Keratinocyte (primary cell): ENCODE results near the gene ACSM3. TPM values are rescaled to one million over a fixed set of nuclear protein-coding genes. Genes with fewer than 3 reads are reported as not detected.

Source experiments
- DNase-seq: peaks from one replicate; pipeline ENCODE4 v3.0.0-alpha.2; 2011; ENCODE audit warnings: low read depth, missing footprints, low spot score
- FAIRE-seq: peaks from 2 replicates; lab custom pipeline; 2011; peaks lifted over from hg19 to GRCh38; lab: Jason Lieb, UNC
- H2AFZ ChIP-seq: 2 replicates; pipeline ENCODE4 v1.6.0; 2012; ENCODE audit warnings: low read length, control low read depth, inconsistent platforms; ENCODE audit not compliant: control insufficient read depth
- H3K27ac ChIP-seq: 2 replicates; pipeline ENCODE4 v1.5.1; 2011; ENCODE audit warnings: low read length; ENCODE audit not compliant: control insufficient read depth, insufficient read depth
- H3K27me3 ChIP-seq: 3 replicates; pipeline ENCODE4 v1.6.0; 2011; ENCODE audit warnings: low read length; ENCODE audit not compliant: control insufficient read depth, insufficient read depth; ENCODE audit errors: extremely low read depth
- H3K36me3 ChIP-seq, 2 experiments: 2 replicates in 1 of 2; 3 replicates in 1 of 2; pipeline ENCODE4 v1.5.1; 2011; ENCODE audit warnings: low read length in 2 of 2, mild to moderate bottlenecking in 1 of 2; ENCODE audit not compliant: control insufficient read depth in 2 of 2, insufficient read depth in 2 of 2; ENCODE audit errors: extremely low read depth in 1 of 2
- H3K4me1 ChIP-seq: 3 replicates; pipeline ENCODE4 v1.5.1; 2011; ENCODE audit warnings: low read length; ENCODE audit not compliant: control insufficient read depth, insufficient read depth; ENCODE audit errors: extremely low read depth
- H3K4me2 ChIP-seq: 3 replicates; pipeline ENCODE4 v1.6.0; 2011; ENCODE audit warnings: low read depth, low read length; ENCODE audit not compliant: control insufficient read depth, insufficient read depth; ENCODE audit errors: extremely low read depth
- H3K4me3 ChIP-seq, 3 experiments: fragments of 200-600 bp in 1 of 3; sonication (generic) in 1 of 3; 2 replicates in 2 of 3; 3 replicates in 1 of 3; pipeline ENCODE4 v1.5.1; 2011 to 2016; ENCODE audit warnings: low read length in 3 of 3, mild to moderate bottlenecking in 3 of 3, control low read depth in 2 of 3, inconsistent platforms in 1 of 3, low read depth in 1 of 3, mixed read lengths in 1 of 3, mixed run types in 1 of 3, moderate library complexity in 1 of 3; ENCODE audit not compliant: control insufficient read depth in 2 of 3, insufficient read depth in 2 of 3; ENCODE audit errors: extremely low read depth in 1 of 3
- H3K79me2 ChIP-seq: 2 replicates; pipeline ENCODE4 v1.6.0; 2012; ENCODE audit warnings: low read length; ENCODE audit not compliant: control insufficient read depth, insufficient read depth
- H3K9ac ChIP-seq: 3 replicates; pipeline ENCODE4 v1.6.0; 2011; ENCODE audit warnings: low read length; ENCODE audit not compliant: control insufficient read depth, insufficient read depth; ENCODE audit errors: extremely low read depth
- H3K9me1 ChIP-seq: 3 replicates; pipeline ENCODE4 v1.6.0; 2011; ENCODE audit warnings: low read length; ENCODE audit not compliant: control insufficient read depth, insufficient read depth; ENCODE audit errors: extremely low read depth
- H3K9me3 ChIP-seq: 2 replicates; pipeline ENCODE4 v1.5.1; 2012; ENCODE audit warnings: low read depth, low read length; ENCODE audit not compliant: control insufficient read depth
- H4K20me1 ChIP-seq: 3 replicates; pipeline ENCODE4 v1.6.0; 2011; ENCODE audit warnings: low read length; ENCODE audit not compliant: control insufficient read depth, insufficient read depth; ENCODE audit errors: extremely low read depth
- CTCF ChIP-seq, 3 experiments: IDR thresholded peaks in 1 of 3; conservative IDR thresholded peaks in 1 of 3; optimal IDR thresholded peaks in 1 of 3; 2 replicates in 2 of 3; 3 replicates in 1 of 3; pipeline versions ENCODE3 to v1.5.1; 2011; ENCODE audit warnings: low read length in 3 of 3, mild to moderate bottlenecking in 3 of 3, moderate library complexity in 2 of 3, control low read depth in 1 of 3, inconsistent platforms in 1 of 3; ENCODE audit not compliant: insufficient read depth in 2 of 3; ENCODE audit errors: extremely low read depth in 1 of 3
- EZH2 ChIP-seq: IDR thresholded peaks from one replicate; pipeline ENCODE4 v1.6.1; 2012; ENCODE audit warnings: inconsistent platforms, mild to moderate bottlenecking, low read length, moderate library complexity
- dilution Hi-C: fragments of 300-500 bp; cut with MboI; formaldehyde crosslinking; loops from one replicate; pipeline ENCODE4 v1.7.0; 2020; ENCODE audit warnings: low sequenced_read_pairs; ENCODE audit not compliant: extremely low pct_ligation_motif_present
- polyA plus RNA-seq, 5 experiments: library from polyadenylated mRNA; depleted of rRNA in 3 of 5; stranded (reverse) in 3 of 5; stranded (forward) in 1 of 5; unstranded in 1 of 5; fragments of >200 nt; gene quantifications; 1 replicate in 1 of 5; 2 replicates in 3 of 5; 3 replicates in 1 of 5; pipeline versions ENCODE4 v1.2.1 to v1.2.3, GENCODE V29; 2011 to 2012; ENCODE audit warnings: missing spikeins in 2 of 5, low read depth in 1 of 5, low replicate concordance in 1 of 5

ACSM3 gene
- polyA plus RNA-seq, 1 donor (not counting 4 experiments of a cell fraction or from before 2014, with no cell fraction given) = 0.38 TPM

- Histone ChIP-seq H3K9me1 (no peaks in the 10 kb centered on the region), H3K4me1 (no peaks in the 10 kb centered on the region), H3K27ac (no peak overlapping the region), H3K4me2 (no peak overlapping the region), H3K36me3 (peaks cover 0 to 3% of the 10 kb centered on the region in 2 experiments), H3K79me2 (no peaks in the 10 kb centered on the region), H3K27me3 (no peaks in the 10 kb centered on the region), H3K9me3 (no peaks in the 10 kb centered on the region), H3K9ac (no peak overlapping the region), H2AFZ (no peak overlapping the region), H3K4me3 (no peak overlapping the region), H4K20me1 (no peaks in the 10 kb centered on the region)
- DNase-seq (no peak), FAIRE-seq (peak; percentile 39)
- TF ChIP-seq EZH2 (no peak), CTCF (optimal IDR thresholded peaks at IDR 0.05 in 1 of 3, IDR thresholded peaks at IDR 0.05 in 1 of 3, conservative IDR thresholded peaks at IDR 0.05 in 1 of 3; ENCODE audit: extremely low read depth in 1 of 3, insufficient read depth in 2 of 3, low read length in 3 of 3) (peak in 2 of 3 experiments; percentile 21 to 32)
- dilution Hi-C loops = no loop called here
Measured at GRCh38 chr16:20799599-20799998, 35.8 kb downstream of the ACSM3 start.

GRCh38 chr16:20801278-20801677 is 37.5 kb downstream of the ACSM3 start:
- H3K79me2 ChIP-seq = peaks cover 2% of the 10 kb centered on the region
- H3K9ac ChIP-seq = no peak overlapping the region
- no peaks in the 10 kb centered on the region for H4K20me1 ChIP-seq
- H3K4me1 ChIP-seq = no peaks in the 10 kb centered on the region
- no peak for TF ChIP-seq EZH2
- TF ChIP-seq CTCF (optimal IDR thresholded peaks at IDR 0.05 in 1 of 3, IDR thresholded peaks at IDR 0.05 in 1 of 3, conservative IDR thresholded peaks at IDR 0.05 in 1 of 3; ENCODE audit: extremely low read depth in 1 of 3, insufficient read depth in 2 of 3, low read length in 3 of 3) = no peak
- no peak overlapping the region for H2AFZ ChIP-seq
- dilution Hi-C loops = no loop called here
- H3K9me1 ChIP-seq = no peaks in the 10 kb centered on the region
- no peak for FAIRE-seq
- H3K4me2 ChIP-seq = no peak overlapping the region
- DNase-seq = no peak
- peaks cover 0 to 3% of the 10 kb centered on the region in 2 experiments for H3K36me3 ChIP-seq
- no peak overlapping the region for H3K4me3 ChIP-seq
- H3K27me3 ChIP-seq = no peaks in the 10 kb centered on the region
- no peaks in the 10 kb centered on the region for H3K9me3 ChIP-seq
- H3K27ac ChIP-seq = no peak overlapping the region
